Transverse colon (tissue), 4 donors: ENCODE results near the gene C17orf114.

Source experiments
- DNase-seq: peaks from one replicate; pipeline ENCODE4 v3.0.0-alpha.2; 2019
- H3K27ac ChIP-seq, 4 donors: fragments of 200-600 bp; sonication (generic); 2 replicates each; pipeline ENCODE4 v1.5.1; 2016 to 2018; ENCODE audit warnings: inconsistent platforms in 4 of 4
- H3K27me3 ChIP-seq: fragments of 200-600 bp; sonication (generic); 2 replicates; pipeline ENCODE4 v1.5.1; 2017; ENCODE audit warnings: inconsistent platforms
- H3K36me3 ChIP-seq, 4 donors: fragments of 200-600 bp; sonication (generic); 2 replicates each; pipeline ENCODE4 v1.5.1; 2017 to 2019; ENCODE audit warnings: inconsistent platforms in 4 of 4
- H3K4me1 ChIP-seq, 4 donors: fragments of 200-600 bp; sonication (generic); 2 replicates each; pipeline ENCODE4 v1.5.1; 2017 to 2020; ENCODE audit warnings: inconsistent platforms in 4 of 4
- H3K4me3 ChIP-seq, 4 donors: fragments of 200-600 bp; sonication (generic); 1 replicate in 1 of 4; 2 replicates in 3 of 4; pipeline versions ENCODE4 v1.5.1 to v1.6.1; 2017 to 2019; ENCODE audit warnings: inconsistent platforms in 4 of 4
- H3K9me3 ChIP-seq, 2 donors: fragments of 200-600 bp; sonication (generic); 2 replicates each; pipeline ENCODE4 v1.5.1; 2017 to 2019; ENCODE audit warnings: inconsistent platforms in 2 of 2
- CTCF ChIP-seq, 5 experiments: fragments of 200-600 bp in 3 of 5; fragments of 450-650 bp in 2 of 5; sonication (generic) in 3 of 5; IDR thresholded peaks; 1 replicate in 2 of 5; 2 replicates in 3 of 5; pipeline ENCODE4 v1.5.1; 2016 to 2017; ENCODE audit warnings: antibody characterized with exemption in 5 of 5, inconsistent platforms in 3 of 5, mild to moderate bottlenecking in 2 of 5, moderate library complexity in 1 of 5
- EP300 ChIP-seq: sonication (generic); formaldehyde crosslinking; IDR thresholded peaks from one replicate; pipeline ENCODE4 v1.6.1; 2017; ENCODE audit warnings: antibody characterized with exemption, low read depth
- POLR2A ChIP-seq: fragments of 450-650 bp; IDR thresholded peaks from one replicate; pipeline ENCODE4 v1.6.1; 2016; ENCODE audit warnings: antibody characterized with exemption, mild to moderate bottlenecking, moderate library complexity
- POLR2AphosphoS5 ChIP-seq, 3 donors: sonication (generic); formaldehyde crosslinking; IDR thresholded peaks; one replicate each; pipeline ENCODE4 v1.6.1; 2016; ENCODE audit warnings: antibody characterized with exemption in 3 of 3
- WGBS, 2 donors: methylation state at CpG; one replicate each; pipeline ENCODE4 v1.1.5; 2018; ENCODE audit warnings: low coverage in 1 of 2; 5-methylcytosine and 5-hydroxymethylcytosine counted together
- in situ Hi-C, 4 donors: fragments of 200-750 bp; cut with MboI; loops; one replicate each; pipeline versions ENCODE4 v1.15.0 to v1.15.1; 2017; ENCODE audit warnings: low sequenced_read_pairs in 3 of 4, low pct_ligation_motif_present in 1 of 4, low pct_unique_long_range_greater_than_20kb in 1 of 4
- intact Hi-C: fragments of 100-400 bp; cut with DNase I; formaldehyde crosslinking; loops from one replicate; pipeline ENCODE4 v1.15.1; 2023; ENCODE audit warnings: low total_unique reads

C17orf114 gene

GRCh38 chr17:4810696-4811290 lies 8.7 kb upstream of the C17orf114 start:
- WGBS, 2 donors, result 74 to 76% methylated on average over 5 to 13 of the region's 13 CpGs

GRCh38 chr17:4808378-4808767 lies 6.2 kb upstream of the C17orf114 start:
- no peak overlapping the region for H3K4me3 ChIP-seq
- in situ Hi-C loops, result no loop called here
- no peaks in the 10 kb centered on the region for H3K9me3 ChIP-seq
- 43 to 57% methylated on average over 6 of the region's 6 CpGs for WGBS, 2 donors
- no peaks in the 10 kb centered on the region for H3K27me3 ChIP-seq
- H3K4me1 ChIP-seq, result peaks cover 11 to 20% (median 17%) of the 10 kb centered on the region in 4 donors
- peak; percentile 29 for DNase-seq
- intact Hi-C loops, result loop anchor here (5.0 kb wide), 1 partner anchor 79 kb away; no protein-coding TSS in a partner anchor
- no peak overlapping the region for H3K27ac ChIP-seq
- TF ChIP-seq POLR2A (no peak), CTCF (IDR thresholded peaks at IDR 0.05) (no peak), POLR2AphosphoS5 (IDR thresholded peaks at IDR 0.05) (no peak), EP300 (no peak)
- no peaks in the 10 kb centered on the region for H3K36me3 ChIP-seq

More at GRCh38 chr17:4810696-4811290, 8.7 kb upstream of the C17orf114 start:
- TF ChIP-seq CTCF (IDR thresholded peaks at IDR 0.05) (no peak), EP300 (no peak), POLR2A (no peak), POLR2AphosphoS5 (IDR thresholded peaks at IDR 0.05) (no peak)
- intact Hi-C loops (no loop called here), in situ Hi-C loops (no loop called here)
- Histone ChIP-seq H3K36me3 (no peaks in the 10 kb centered on the region), H3K4me3 (no peak overlapping the region), H3K27me3 (no peaks in the 10 kb centered on the region), H3K27ac (no peak overlapping the region), H3K9me3 (no peaks in the 10 kb centered on the region), H3K4me1 (peaks cover 11 to 20% (median 17%) of the 10 kb centered on the region in 4 donors)
- DNase-seq, result no peak

- Histone ChIP-seq H3K9me3 (no peaks in the 10 kb centered on the region), H3K36me3 (no peaks in the 10 kb centered on the region), H3K27ac (peak overlapping the region; percentile 82 to 93 (median 82)), H3K27me3 (no peaks in the 10 kb centered on the region), H3K4me1 (peaks cover 11 to 20% (median 17%) of the 10 kb centered on the region in 4 donors), H3K4me3 (peak overlapping the region; percentile 74 to 98 (median 91))
- 41% methylated on average over 29 of the region's 32 CpGs; no CpG with 5 or more reads in 1 of the 2 donors for WGBS, 2 donors
- in situ Hi-C loops, result no loop called here
- DNase-seq, result peak; percentile 15
- no peak for TF ChIP-seq POLR2AphosphoS5 (IDR thresholded peaks at IDR 0.05)
- no peak for TF ChIP-seq EP300
- no peak for TF ChIP-seq CTCF (IDR thresholded peaks at IDR 0.05)
- TF ChIP-seq POLR2A, result no peak
- intact Hi-C loops, result loop anchor here (5.0 kb wide), 1 partner anchor 80 kb away; no protein-coding TSS in a partner anchor
These were observed 5.7 kb upstream of the C17orf114 start for GRCh38 chr17:4807605-4808377.
